SU-DHL-6 (cell line): ENCODE measurements around the gene GNG7.
A peak's percentile ranks its signal among the peaks of the same experiment; 100 is the strongest.
"Not testable (repeated sequence)": the region's sequence is repeated elsewhere in the genome, so short reads cannot be mapped to it uniquely, and the experiment has no call there.

Experiments used
- H2AFZ ChIP-seq: fragments of 200-600 bp; sonication (generic); 2 replicates; pipeline ENCODE4 v1.6.1; 2014; ENCODE audit warnings: low read depth, mild to moderate bottlenecking, moderate library complexity, mixed read lengths, antibody characterized with exemption, low read length; ENCODE audit not compliant: severe bottlenecking
- H3F3A ChIP-seq: fragments of 200-600 bp; shearing (Covaris generic); 2 replicates; pipeline ENCODE4 v1.6.0; 2016; ENCODE audit warnings: antibody characterized with exemption, mild to moderate bottlenecking; ENCODE audit not compliant: insufficient read depth
- H3K27ac ChIP-seq: fragments of 200-600 bp; sonication (generic); 2 replicates; pipeline ENCODE4 v1.5.1; 2016; ENCODE audit warnings: low read depth, mild to moderate bottlenecking, low read length, moderate library complexity, mixed read lengths
- H3K27me3 ChIP-seq: fragments of 200-600 bp; sonication (generic), shearing (Covaris generic); 2 replicates; pipeline ENCODE4 v1.6.0; 2014; ENCODE audit warnings: mild to moderate bottlenecking, low read length
- H3K36me3 ChIP-seq: fragments of 200-600 bp; sonication (generic); 2 replicates; pipeline ENCODE4 v1.6.1; 2014; ENCODE audit warnings: mild to moderate bottlenecking, low read length, mixed read lengths
- H3K4me2 ChIP-seq: fragments of 300-600, 200-600 bp; shearing (Covaris generic), sonication (generic); 2 replicates; pipeline ENCODE4 v1.6.0; 2014; ENCODE audit warnings: low read length, low read depth, mild to moderate bottlenecking; ENCODE audit not compliant: poor library complexity, severe bottlenecking
- H3K4me3 ChIP-seq: fragments of 200-600 bp; sonication (generic); 2 replicates; pipeline ENCODE4 v1.5.1; 2014; ENCODE audit warnings: antibody characterized with exemption, low read length, mild to moderate bottlenecking, mixed read lengths; ENCODE audit not compliant: insufficient read depth, poor library complexity, severe bottlenecking
- H3K79me2 ChIP-seq: fragments of 200-600 bp; sonication (generic); 2 replicates; pipeline ENCODE4 v1.6.1; 2014; ENCODE audit warnings: mild to moderate bottlenecking, low read length, moderate library complexity; ENCODE audit not compliant: insufficient read depth
- H3K9ac ChIP-seq: fragments of 200-600 bp; sonication (generic); 2 replicates; pipeline ENCODE4 v1.7.0; 2014; ENCODE audit warnings: mild to moderate bottlenecking, low read length
- H3K9me2 ChIP-seq: fragments of 200-600 bp; sonication (generic); replicated peaks from 2 replicates; pipeline ENCODE4 v1.6.1; 2014; ENCODE audit warnings: low read length; ENCODE audit not compliant: insufficient read depth
- H3K9me3 ChIP-seq: fragments of 200-600 bp; sonication (generic); 2 replicates; pipeline ENCODE4 v1.6.1; 2014; ENCODE audit warnings: low read length, mixed read lengths; ENCODE audit not compliant: insufficient read depth
- H4K20me1 ChIP-seq: fragments of 200-600 bp; sonication (generic); 2 replicates; pipeline ENCODE4 v1.6.1; 2014; ENCODE audit warnings: low read depth, mild to moderate bottlenecking, antibody characterized with exemption, low read length, moderate library complexity, mixed read lengths
- CTCF ChIP-seq: fragments of 200-600 bp; sonication (generic); IDR thresholded peaks from one replicate; pipeline ENCODE4 v1.5.1; 2017; ENCODE audit warnings: antibody characterized with exemption, mild to moderate bottlenecking, low read length, moderate library complexity; ENCODE audit not compliant: insufficient read depth, poor library complexity, severe bottlenecking
- EZH2phosphoT487 ChIP-seq: fragments of 200-600 bp; sonication (generic), shearing (Covaris generic); conservative IDR thresholded peaks from 2 replicates; pipeline ENCODE4 v1.6.1; 2018; ENCODE audit warnings: mild to moderate bottlenecking, antibody characterized with exemption, low read length, moderate library complexity, mixed read lengths

Gene GNG7

DNA sequence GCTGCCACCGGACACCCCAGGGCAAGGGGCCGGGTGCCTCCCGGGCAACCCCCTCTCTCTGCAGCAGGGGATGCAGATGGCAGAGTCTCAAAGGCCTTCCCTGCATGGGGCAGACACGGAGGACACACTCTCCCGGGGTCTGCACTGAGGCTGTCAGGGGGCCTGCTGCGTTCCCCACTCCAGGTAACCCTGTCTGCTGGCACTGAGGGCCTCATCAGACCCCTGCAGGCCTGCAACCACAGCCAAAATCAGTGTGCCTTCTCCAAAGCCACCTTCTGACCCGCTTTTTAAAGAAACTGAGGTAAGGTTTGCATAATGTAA, 93.9 kb downstream of the GNG7 start:
- Histone ChIP-seq H3K4me2 (peak overlapping the region; percentile 48), H3F3A (peaks cover 33% of the 10 kb centered on the region), H3K27me3 (no peaks in the 10 kb centered on the region), H3K4me3 (no peak overlapping the region), H4K20me1 (no peaks in the 10 kb centered on the region), H3K36me3 (no peaks in the 10 kb centered on the region), H2AFZ (no peak overlapping the region), H3K27ac (peak overlapping the region; percentile 92), H3K9ac (0 out of 2 replicates have a peak overlapping the region, but pooled peaks have one; percentile 5), H3K79me2 (no peaks in the 10 kb centered on the region), H3K9me2 (no peaks in the 10 kb centered on the region), H3K9me3 (no peaks in the 10 kb centered on the region)
- TF ChIP-seq CTCF: no peak
- TF ChIP-seq EZH2phosphoT487: no peak

DNA sequence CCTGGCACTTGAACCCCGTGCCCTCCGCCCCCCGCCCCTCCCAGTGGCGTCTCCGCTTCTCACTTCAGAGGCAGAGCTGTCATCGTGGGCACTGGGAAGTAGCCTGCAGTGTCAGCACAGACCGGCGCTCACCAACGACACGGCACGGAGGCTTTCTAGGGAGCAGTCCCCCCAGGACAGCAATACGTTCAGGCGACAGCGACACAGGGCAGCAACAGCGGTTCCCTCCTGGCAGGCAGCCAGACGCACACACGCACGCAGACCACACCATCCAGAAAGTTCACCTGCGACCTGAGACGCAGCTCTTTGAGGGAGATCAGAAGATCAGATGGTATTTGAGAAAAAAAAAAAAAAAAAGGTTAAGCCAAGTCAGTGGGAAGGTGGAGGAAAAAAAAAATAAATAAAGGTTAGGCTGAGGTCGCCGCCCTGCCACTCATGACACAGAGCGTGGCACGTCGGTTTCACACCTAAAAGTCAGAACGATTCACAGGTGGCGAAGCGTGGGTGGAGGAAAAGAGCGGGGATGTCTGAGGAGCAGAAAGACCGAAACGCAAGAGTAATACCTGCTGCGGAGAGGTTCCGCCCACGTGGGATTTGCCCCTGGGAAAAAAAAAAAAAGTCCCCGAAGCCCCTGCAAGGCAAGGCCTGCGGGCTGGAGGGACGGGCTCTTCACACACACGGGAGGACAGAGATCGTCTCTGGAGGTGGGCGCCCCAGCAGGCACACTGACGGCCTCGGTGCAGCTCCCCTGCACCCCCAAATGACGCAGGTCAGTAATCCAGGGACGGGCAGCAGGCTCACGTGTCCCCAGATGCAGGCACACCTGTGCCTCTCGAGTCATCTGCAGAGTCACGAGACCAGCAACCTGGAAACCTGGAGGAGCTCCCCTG, 94.5 kb downstream of the GNG7 start:
- Histone ChIP-seq H3F3A (peaks cover 33% of the 10 kb centered on the region), H2AFZ (no peak overlapping the region), H4K20me1 (no peaks in the 10 kb centered on the region), H3K4me3 (no peak overlapping the region), H3K27me3 (no peaks in the 10 kb centered on the region), H3K9me2 (no peaks in the 10 kb centered on the region), H3K4me2 (peak overlapping the region; percentile 48), H3K9me3 (no peaks in the 10 kb centered on the region), H3K9ac (no peak overlapping the region), H3K36me3 (no peaks in the 10 kb centered on the region), H3K27ac (peak overlapping the region; percentile 92), H3K79me2 (no peaks in the 10 kb centered on the region)
- TF ChIP-seq EZH2phosphoT487: no peak
- no peak for TF ChIP-seq CTCF

GRCh38 chr19:2606774-2607173, 95.7 kb downstream of the GNG7 start:
- H3K9me2 ChIP-seq, H2AFZ ChIP-seq, H3K27me3 ChIP-seq, H3K27ac ChIP-seq, H3K9ac ChIP-seq, H3K4me3 ChIP-seq, H4K20me1 ChIP-seq, H3K79me2 ChIP-seq, H3K36me3 ChIP-seq, H3K4me2 ChIP-seq, H3K9me3 ChIP-seq: not testable (repeated sequence)
- H3F3A ChIP-seq: peaks cover 33% of the 10 kb centered on the region

DNA sequence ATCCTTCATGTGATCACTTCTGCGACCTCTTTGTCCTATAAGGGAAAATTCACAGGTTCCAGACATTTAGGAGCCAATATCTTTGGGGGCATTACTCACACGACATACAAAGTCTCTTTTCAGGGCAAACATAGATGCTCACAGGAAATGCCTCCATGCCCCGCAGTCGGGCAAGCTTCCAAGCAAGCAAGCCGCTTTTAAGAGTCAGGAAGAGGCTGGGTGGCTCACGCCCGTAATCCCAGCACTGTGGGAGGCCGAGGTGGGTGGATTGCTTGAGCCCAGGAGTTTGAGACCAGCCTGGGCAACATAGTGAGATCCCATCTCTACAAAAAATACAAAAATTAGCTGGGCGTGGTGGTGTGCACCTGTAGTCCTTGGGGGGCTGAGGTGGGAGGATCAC, 96.6 kb downstream of the GNG7 start:
- not testable (repeated sequence) for H3K27ac ChIP-seq, H3K9me2 ChIP-seq, H3K4me2 ChIP-seq, H3K79me2 ChIP-seq, H2AFZ ChIP-seq, H3K9me3 ChIP-seq, H3K27me3 ChIP-seq, H4K20me1 ChIP-seq, H3K4me3 ChIP-seq, H3K36me3 ChIP-seq, H3K9ac ChIP-seq
- peaks cover 31% of the 10 kb centered on the region for H3F3A ChIP-seq
